GM12864 (cell line): ENCODE data around the gene UGT1A3.

Source experiments
- DNase-seq: peaks from one replicate; pipeline ENCODE4 v3.0.0-alpha.2; 2011; ENCODE audit warnings: low read depth
- H3K4me3 ChIP-seq: 2 replicates; pipeline ENCODE4 v1.5.1; 2011; ENCODE audit warnings: mild to moderate bottlenecking, low read depth, low read length, control low read depth
- CTCF ChIP-seq: IDR thresholded peaks from 2 replicates; pipeline ENCODE4 v1.5.1; 2011; ENCODE audit warnings: low read depth, mild to moderate bottlenecking, moderate library complexity, low read length, control low read depth, inconsistent platforms; ENCODE audit errors: missing control alignments

Gene UGT1A3

GRCh38 chr2:233791151-233791882 is 62.5 kb downstream of the UGT1A3 start:
- DNase-seq, result no peak
- H3K4me3 ChIP-seq, result no peak overlapping the region
- TF ChIP-seq CTCF, result no peak

- H3K4me3 ChIP-seq, result no peak overlapping the region
- no peak for DNase-seq
- TF ChIP-seq CTCF, result no peak
These were observed 63.1 kb downstream of the UGT1A3 start for GRCh38 chr2:233791883-233792329.

- TF ChIP-seq CTCF, result no peak
- no peak for DNase-seq
- H3K4me3 ChIP-seq, result no peak overlapping the region
These were observed 63.9 kb downstream of the UGT1A3 start for GRCh38 chr2:233792720-233793119.

- TF ChIP-seq CTCF, result no peak
- H3K4me3 ChIP-seq, result no peak overlapping the region
- no peak for DNase-seq
These were observed 64.8 kb downstream of the UGT1A3 start for GRCh38 chr2:233793465-233794127.

- H3K4me3 ChIP-seq, result no peak overlapping the region
- no peak for TF ChIP-seq CTCF
- no peak for DNase-seq
These were observed 65.4 kb downstream of the UGT1A3 start for GRCh38 chr2:233794128-233794658.

GRCh38 chr2:233795735-233796171 is 66.9 kb downstream of the UGT1A3 start:
- H3K4me3 ChIP-seq, result no peak overlapping the region
- no peak for TF ChIP-seq CTCF
- no peak for DNase-seq
